GM23248 (cell line): ENCODE measurements around the gene STOM. TPM values are rescaled to one million over a fixed set of nuclear protein-coding genes. Genes with fewer than 3 reads are reported as not detected.

Experiments
- DNase-seq: peaks from one replicate; pipeline ENCODE4 v3.0.0-alpha.2; 2015
- H2AFZ ChIP-seq: fragments of 200-600 bp; sonication (generic); 2 replicates; pipeline ENCODE4 v1.6.1; 2016; ENCODE audit warnings: antibody characterized with exemption
- H3F3A ChIP-seq: fragments of 200-600 bp; sonication (generic); 2 replicates; pipeline ENCODE4 v1.6.1; 2016; ENCODE audit warnings: mild to moderate bottlenecking, antibody characterized with exemption, mixed run types; ENCODE audit not compliant: insufficient read depth
- H3K27ac ChIP-seq: fragments of 200-600 bp; sonication (generic); 2 replicates; pipeline ENCODE4 v1.5.1; 2016; ENCODE audit warnings: mild to moderate bottlenecking
- H3K27me3 ChIP-seq: fragments of 200-600 bp; sonication (generic); replicated peaks from 2 replicates; pipeline ENCODE4 v1.6.1; 2016; ENCODE audit warnings: mild to moderate bottlenecking; ENCODE audit not compliant: insufficient read depth
- H3K36me3 ChIP-seq: fragments of 200-600 bp; sonication (generic); 2 replicates; pipeline ENCODE4 v1.6.1; 2016; ENCODE audit warnings: low read depth, mild to moderate bottlenecking
- H3K4me1 ChIP-seq: fragments of 200-600 bp; sonication (generic); 2 replicates; pipeline ENCODE4 v1.6.1; 2016; ENCODE audit warnings: mild to moderate bottlenecking; ENCODE audit not compliant: insufficient read depth
- H3K4me2 ChIP-seq: fragments of 200-600 bp; sonication (generic); one replicate; pipeline ENCODE4 v1.6.1; 2016; ENCODE audit warnings: mild to moderate bottlenecking; ENCODE audit not compliant: unreplicated experiment
- H3K4me3 ChIP-seq: fragments of 200-600 bp; sonication (generic); 2 replicates; pipeline ENCODE4 v1.5.1; 2016; ENCODE audit warnings: mild to moderate bottlenecking
- H3K79me2 ChIP-seq: fragments of 200-600 bp; sonication (generic); 2 replicates; pipeline ENCODE4 v1.6.1; 2016; ENCODE audit warnings: mild to moderate bottlenecking; ENCODE audit not compliant: insufficient read depth
- H3K9ac ChIP-seq: fragments of 200-600 bp; sonication (generic); 2 replicates; pipeline ENCODE4 v1.6.1; 2016; ENCODE audit warnings: mild to moderate bottlenecking
- H3K9me2 ChIP-seq: fragments of 200-600 bp; sonication (generic); 2 replicates; pipeline ENCODE4 v1.6.1; 2016; ENCODE audit warnings: mixed run types, mild to moderate bottlenecking, moderate library complexity; ENCODE audit not compliant: insufficient read depth
- H3K9me3 ChIP-seq: fragments of 200-600 bp; sonication (generic); one replicate; pipeline ENCODE4 v1.6.1; 2017; ENCODE audit warnings: low read depth
- H4K20me1 ChIP-seq: fragments of 200-600 bp; sonication (generic); 2 replicates; pipeline ENCODE4 v1.6.0; 2016; ENCODE audit not compliant: insufficient read depth
- EZH2 ChIP-seq: fragments of 200-600 bp; sonication (generic); IDR thresholded peaks from 2 replicates; pipeline ENCODE4 v1.6.1; 2018; ENCODE audit warnings: antibody characterized with exemption, mild to moderate bottlenecking; ENCODE audit not compliant: insufficient read depth, poor library complexity, severe bottlenecking
- EZH2phosphoT487 ChIP-seq: fragments of 200-600 bp; sonication (generic); IDR thresholded peaks from 2 replicates; pipeline ENCODE4 v1.6.1; 2018; ENCODE audit warnings: antibody characterized with exemption, moderate library complexity, mild to moderate bottlenecking, low read depth; ENCODE audit not compliant: insufficient read depth
- WGBS, 2 experiments: methylation state at CpG; one replicate each; pipeline ENCODE4 v1.1.6; 2015 to 2017; ENCODE audit warnings: low lambda C conversion rate in 2 of 2, low coverage in 1 of 2; ENCODE audit errors: missing lambda C conversion rate in 2 of 2; 5-methylcytosine and 5-hydroxymethylcytosine counted together
- in situ Hi-C: fragments of 300-500 bp; cut with MboI; formaldehyde crosslinking; loops from 2 replicates; pipeline ENCODE4 v1.15.0; 2020
- polyA plus RNA-seq: library from polyadenylated mRNA; unstranded; fragments of >200 nt; fragmentation: Nextera tagmentation; extraction: Ambion mirVana; gene quantifications from 2 replicates; pipeline ENCODE4 v1.2.1, GENCODE V29; 2016
- total RNA-seq: library from RNA; depleted of rRNA; stranded (reverse); fragments of >200 nt; shearing (Covaris generic); gene quantifications from 2 replicates; pipeline ENCODE4 v1.2.3, GENCODE V29; 2014

Gene STOM
- total and polyA plus RNA-seq, 2 experiments from 2014 or later, result 58.0 to 68.5 TPM

DNA sequence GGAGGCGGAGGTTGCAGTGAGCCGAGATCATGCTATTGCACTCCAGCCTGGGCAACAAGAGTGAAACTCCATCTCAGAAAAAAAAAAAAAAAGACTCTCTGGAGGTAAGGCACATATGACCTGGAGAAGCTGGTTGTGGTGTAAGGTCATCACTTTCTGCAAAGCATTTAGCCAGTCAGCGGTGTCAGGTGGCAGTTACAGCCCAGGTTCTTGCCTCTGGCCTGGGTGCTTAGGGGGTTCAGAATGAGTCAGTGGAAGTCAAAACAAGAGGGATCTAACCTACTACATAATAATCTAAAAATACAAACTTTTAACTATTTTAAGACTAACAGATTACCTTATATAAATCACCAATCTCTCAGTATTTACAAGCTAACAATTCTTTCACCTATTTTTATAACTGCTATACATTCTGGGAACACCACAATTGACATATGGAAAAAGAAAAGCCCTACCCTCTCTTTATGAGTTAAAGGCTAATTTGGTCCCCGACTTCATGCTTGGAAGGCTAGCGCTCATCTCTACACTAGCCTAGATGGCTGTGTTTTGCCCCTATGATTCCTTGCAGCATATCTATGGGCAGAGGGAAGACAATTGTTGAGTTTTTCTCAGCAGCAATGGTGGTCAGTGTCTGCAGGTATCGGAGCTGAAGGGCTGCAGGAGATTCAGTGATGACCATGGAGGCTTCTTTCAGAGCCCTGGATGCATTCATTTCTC, 29.2 kb downstream of the STOM start:
- Histone ChIP-seq H3K9me3 (no peaks in the 10 kb centered on the region), H2AFZ (no peak overlapping the region), H3K4me2 (no peak overlapping the region), H3K36me3 (0 out of 2 replicates have a peak, but pooled peaks cover 9% of the 10 kb centered on the region), H3K27ac (no peak overlapping the region), H3K27me3 (no peaks in the 10 kb centered on the region), H3K4me1 (no peaks in the 10 kb centered on the region), H3F3A (0 out of 2 replicates have a peak, but pooled peaks cover 7% of the 10 kb centered on the region), H3K9ac (no peak overlapping the region), H4K20me1 (no peaks in the 10 kb centered on the region), H3K4me3 (no peak overlapping the region), H3K9me2 (no peaks in the 10 kb centered on the region), H3K79me2 (no peaks in the 10 kb centered on the region)
- TF ChIP-seq EZH2 (no peak), EZH2phosphoT487 (no peak)
- WGBS, 2 experiments, result 95 to 98% methylated on average over 6 of the region's 6 CpGs
- in situ Hi-C loops, result no loop called here
- no peak for DNase-seq

DNA sequence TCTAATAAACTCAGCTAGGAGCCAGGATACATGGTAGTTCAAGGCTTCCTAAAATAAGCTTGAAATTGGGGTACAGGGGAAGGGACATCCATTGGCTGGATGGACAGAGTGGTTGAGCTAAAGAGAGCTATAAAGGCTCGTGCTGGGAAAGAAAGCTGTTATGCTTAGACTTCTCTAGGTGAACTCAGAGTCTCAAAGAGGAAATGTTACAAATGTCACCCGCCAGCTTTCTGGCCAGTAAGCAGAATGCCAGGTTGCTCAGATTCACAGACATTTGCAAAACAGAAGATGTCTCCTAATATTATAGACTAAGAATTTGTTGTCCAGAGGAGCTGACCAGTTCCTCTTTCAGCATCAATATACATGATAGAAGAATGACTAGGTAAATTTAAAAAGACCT, 30.6 kb downstream of the STOM start:
- 97 to 100% methylated on average over 2 of the region's 2 CpGs for WGBS, 2 experiments
- H3K27me3 ChIP-seq, result no peaks in the 10 kb centered on the region
- H3K9ac ChIP-seq, result no peak overlapping the region
- no peak for TF ChIP-seq EZH2phosphoT487
- no peak for TF ChIP-seq EZH2
- no peak overlapping the region for H3K27ac ChIP-seq
- 0 out of 2 replicates have a peak, but pooled peaks cover 7% of the 10 kb centered on the region for H3F3A ChIP-seq
- H2AFZ ChIP-seq, result no peak overlapping the region
- no peaks in the 10 kb centered on the region for H3K9me2 ChIP-seq
- H3K9me3 ChIP-seq, result no peaks in the 10 kb centered on the region
- H3K4me1 ChIP-seq, result no peaks in the 10 kb centered on the region
- no peak overlapping the region for H3K4me2 ChIP-seq
- H4K20me1 ChIP-seq, result no peaks in the 10 kb centered on the region
- H3K4me3 ChIP-seq, result no peak overlapping the region
- H3K79me2 ChIP-seq, result no peaks in the 10 kb centered on the region
- in situ Hi-C loops, result no loop called here
- no peak for DNase-seq
- 0 out of 2 replicates have a peak, but pooled peaks cover 6% of the 10 kb centered on the region for H3K36me3 ChIP-seq

DNA sequence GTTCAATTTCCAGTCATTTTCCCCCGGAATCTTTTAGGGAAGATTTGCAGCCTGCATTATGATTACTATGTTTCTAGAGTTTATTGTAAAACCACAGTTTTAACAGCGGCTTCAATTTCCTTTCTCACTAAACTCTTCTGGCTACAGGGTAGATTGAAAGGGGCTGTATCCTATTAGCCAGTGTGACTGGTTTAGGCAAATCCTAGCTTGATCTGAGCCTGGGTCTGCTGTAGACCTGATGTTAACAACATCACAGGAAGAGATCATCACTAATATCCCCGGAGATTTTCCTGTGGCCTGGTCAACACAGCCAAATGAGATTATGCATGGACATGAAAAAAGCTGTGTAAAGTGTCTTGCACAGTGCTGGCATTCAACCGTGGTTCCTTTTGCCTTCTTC, 33.4 kb downstream of the STOM start:
- Histone ChIP-seq H3K4me2 (no peak overlapping the region), H4K20me1 (no peaks in the 10 kb centered on the region), H3K36me3 (0 out of 2 replicates have a peak, but pooled peaks cover 15% of the 10 kb centered on the region), H3K9me2 (no peaks in the 10 kb centered on the region), H3K79me2 (no peaks in the 10 kb centered on the region), H3K4me1 (no peaks in the 10 kb centered on the region), H2AFZ (no peak overlapping the region), H3K9me3 (no peaks in the 10 kb centered on the region), H3K27ac (no peak overlapping the region), H3F3A (0 out of 2 replicates have a peak, but pooled peaks cover 7% of the 10 kb centered on the region), H3K27me3 (no peaks in the 10 kb centered on the region), H3K9ac (no peak overlapping the region), H3K4me3 (no peak overlapping the region)
- in situ Hi-C loops, result no loop called here
- DNase-seq, result no peak
- 82 to 85% methylated on average over 4 of the region's 4 CpGs for WGBS, 2 experiments
- TF ChIP-seq EZH2 (no peak), EZH2phosphoT487 (no peak)

DNA sequence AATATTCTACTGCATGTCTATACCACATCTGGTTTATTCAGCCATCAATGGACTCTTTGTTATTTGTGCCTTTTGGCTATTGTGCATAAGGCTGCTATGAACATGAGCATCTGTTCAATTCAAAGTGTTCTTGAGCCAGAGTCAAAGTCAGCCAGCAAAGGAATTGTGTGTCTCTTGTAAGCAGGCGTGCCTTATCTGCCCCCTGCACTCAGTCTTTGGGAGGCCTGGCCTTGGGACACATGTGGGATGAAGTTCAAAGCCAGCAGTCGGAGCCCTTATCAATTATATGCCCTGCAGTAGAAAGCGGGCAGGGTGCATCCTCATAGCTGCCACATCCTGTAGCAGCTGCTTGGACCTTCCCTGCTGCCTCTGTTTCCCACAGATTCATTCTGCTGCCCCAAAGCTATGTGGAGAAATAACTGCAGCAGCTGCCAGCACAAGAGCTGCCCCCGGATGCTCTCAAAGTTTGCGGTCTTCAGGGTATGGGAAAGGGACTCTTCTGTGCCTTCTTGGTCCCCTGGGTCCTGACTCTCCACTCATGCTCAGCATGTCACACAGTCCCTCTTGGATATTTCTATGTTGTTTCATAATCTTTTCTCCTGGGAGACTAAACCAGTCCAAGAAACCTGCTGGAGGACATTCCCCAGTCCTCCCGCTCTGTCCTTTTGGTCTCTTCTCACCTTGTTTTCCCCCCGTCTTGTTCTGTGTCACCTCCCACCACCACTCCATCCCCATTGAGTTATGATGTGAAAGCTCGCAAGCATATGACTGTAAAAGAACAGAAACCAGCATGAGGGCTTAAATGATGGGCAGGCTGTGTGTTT, 35.9 kb downstream of the STOM start:
- TF ChIP-seq EZH2phosphoT487 (no peak), EZH2 (no peak)
- Histone ChIP-seq H2AFZ (no peak overlapping the region), H3K4me2 (no peak overlapping the region), H3K4me3 (no peak overlapping the region), H3K4me1 (no peaks in the 10 kb centered on the region), H4K20me1 (no peaks in the 10 kb centered on the region), H3K9me2 (no peaks in the 10 kb centered on the region), H3K9me3 (no peaks in the 10 kb centered on the region), H3K9ac (no peak overlapping the region), H3K79me2 (no peaks in the 10 kb centered on the region), H3K36me3 (0 out of 2 replicates have a peak, but pooled peaks cover 29% of the 10 kb centered on the region), H3K27me3 (no peaks in the 10 kb centered on the region), H3F3A (0 out of 2 replicates have a peak, but pooled peaks cover 7% of the 10 kb centered on the region), H3K27ac (no peak overlapping the region)
- WGBS, 2 experiments, result 91 to 92% methylated on average over 8 of the region's 8 CpGs
- no peak for DNase-seq
- in situ Hi-C loops, result no loop called here
